Lung microvascular endothelial cell (primary cell): Measurements from ENCODE around the gene CHST2. TPM values are rescaled to one million over a fixed set of nuclear protein-coding genes. Genes with fewer than 3 reads are reported as not detected.

Source experiments
- DNase-seq, 2 donors: peaks; one replicate each; pipeline versions ENCODE4 v3.0.0 to v3.0.0-alpha.2; 2010; ENCODE audit warnings: low read depth in 2 of 2
- total RNA-seq: library from RNA; depleted of rRNA; stranded (reverse); fragments of >200 nt; gene quantifications from 2 replicates; pipeline ENCODE4 v1.2.1, GENCODE V29; 2014

The CHST2 gene
- total RNA-seq, 1 donor from 2014 or later = 5.4 TPM

- no peak for DNase-seq
Measured at GRCh38 chr3:143098032-143098764, 21.4 kb upstream of the CHST2 start.

- no peak for DNase-seq
Measured at GRCh38 chr3:143099210-143099609, 20.4 kb upstream of the CHST2 start.

GRCh38 chr3:143099690-143100089 lies 19.9 kb upstream of the CHST2 start:
- no peak for DNase-seq

- DNase-seq = no peak
Measured at GRCh38 chr3:143100451-143100850, 19.1 kb upstream of the CHST2 start.

GRCh38 chr3:143101792-143102381 lies 17.7 kb upstream of the CHST2 start:
- no peak for DNase-seq

- DNase-seq = no peak
Measured at GRCh38 chr3:143103652-143104051, 15.9 kb upstream of the CHST2 start.

GRCh38 chr3:143105170-143105569 lies 14.4 kb upstream of the CHST2 start:
- DNase-seq = no peak

- no peak for DNase-seq
Measured at GRCh38 chr3:143109861-143110260, 9.7 kb upstream of the CHST2 start.

GRCh38 chr3:143110371-143110770 lies 9.2 kb upstream of the CHST2 start:
- no peak for DNase-seq

GRCh38 chr3:143118630-143119008 lies 952 bp upstream of the CHST2 start:
- no peak for DNase-seq

GRCh38 chr3:143119974-143120715 lies 574 bp downstream of the CHST2 start:
- peak in 1 of 2 donors; percentile 34 for DNase-seq

- DNase-seq = peak; percentile 40 to 58
Measured at GRCh38 chr3:143120716-143121240, 1.2 kb downstream of the CHST2 start.

GRCh38 chr3:143121241-143122088 lies 1.9 kb downstream of the CHST2 start:
- DNase-seq = peak; percentile 72 to 73

- no peak for DNase-seq
Measured at GRCh38 chr3:143122089-143122430, 2.5 kb downstream of the CHST2 start.

GRCh38 chr3:143122608-143123352 lies 3.2 kb downstream of the CHST2 start:
- no peak for DNase-seq

- DNase-seq = no peak
Measured at GRCh38 chr3:143123353-143123984, 3.9 kb downstream of the CHST2 start.

- no peak for DNase-seq
Measured at GRCh38 chr3:143124601-143125520, 5.3 kb downstream of the CHST2 start.

GRCh38 chr3:143127801-143128200 lies 8.2 kb downstream of the CHST2 start:
- no peak for DNase-seq

- peak; percentile 46 to 55 for DNase-seq
Measured at GRCh38 chr3:143128227-143128955, 8.8 kb downstream of the CHST2 start.
